Transverse colon (tissue), 4 donors: Measurements from ENCODE around the gene GNE.
"Not testable (repeated sequence)": the region's sequence is repeated elsewhere in the genome, so short reads cannot be mapped to it uniquely, and the experiment has no call there.

Experiments used
- EP300 ChIP-seq: sonication (generic); formaldehyde crosslinking; IDR thresholded peaks from one replicate; pipeline ENCODE4 v1.6.1; 2017; ENCODE audit warnings: antibody characterized with exemption, low read depth
- POLR2A ChIP-seq: fragments of 450-650 bp; IDR thresholded peaks from one replicate; pipeline ENCODE4 v1.6.1; 2016; ENCODE audit warnings: antibody characterized with exemption, mild to moderate bottlenecking, moderate library complexity
- POLR2AphosphoS5 ChIP-seq, 3 donors: sonication (generic); formaldehyde crosslinking; IDR thresholded peaks; one replicate each; pipeline ENCODE4 v1.6.1; 2016; ENCODE audit warnings: antibody characterized with exemption in 3 of 3
- TF ChIP-seq, protein P1 (sequence below), 5 experiments: fragments of 200-600 bp in 3 of 5; fragments of 450-650 bp in 2 of 5; sonication (generic) in 3 of 5; IDR thresholded peaks; 1 replicate in 2 of 5; 2 replicates in 3 of 5; pipeline ENCODE4 v1.5.1; 2016 to 2017; ENCODE audit warnings: antibody characterized with exemption in 5 of 5, inconsistent platforms in 3 of 5, mild to moderate bottlenecking in 2 of 5, moderate library complexity in 1 of 5

GRCh38 chr9:36239205-36239604, 19.0 kb downstream of the GNE start:
- TF ChIP-seq, protein P1, sequence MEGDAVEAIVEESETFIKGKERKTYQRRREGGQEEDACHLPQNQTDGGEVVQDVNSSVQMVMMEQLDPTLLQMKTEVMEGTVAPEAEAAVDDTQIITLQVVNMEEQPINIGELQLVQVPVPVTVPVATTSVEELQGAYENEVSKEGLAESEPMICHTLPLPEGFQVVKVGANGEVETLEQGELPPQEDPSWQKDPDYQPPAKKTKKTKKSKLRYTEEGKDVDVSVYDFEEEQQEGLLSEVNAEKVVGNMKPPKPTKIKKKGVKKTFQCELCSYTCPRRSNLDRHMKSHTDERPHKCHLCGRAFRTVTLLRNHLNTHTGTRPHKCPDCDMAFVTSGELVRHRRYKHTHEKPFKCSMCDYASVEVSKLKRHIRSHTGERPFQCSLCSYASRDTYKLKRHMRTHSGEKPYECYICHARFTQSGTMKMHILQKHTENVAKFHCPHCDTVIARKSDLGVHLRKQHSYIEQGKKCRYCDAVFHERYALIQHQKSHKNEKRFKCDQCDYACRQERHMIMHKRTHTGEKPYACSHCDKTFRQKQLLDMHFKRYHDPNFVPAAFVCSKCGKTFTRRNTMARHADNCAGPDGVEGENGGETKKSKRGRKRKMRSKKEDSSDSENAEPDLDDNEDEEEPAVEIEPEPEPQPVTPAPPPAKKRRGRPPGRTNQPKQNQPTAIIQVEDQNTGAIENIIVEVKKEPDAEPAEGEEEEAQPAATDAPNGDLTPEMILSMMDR (IDR thresholded peaks at IDR 0.05) = not testable (repeated sequence)
- not testable (repeated sequence) for TF ChIP-seq POLR2AphosphoS5 (IDR thresholded peaks at IDR 0.05); EP300; POLR2A
